NCI-H345 treated with DMSO at 0.1 percent for 48 hours (cell line): ENCODE results near the gene PIK3CB.
"Not testable (repeated sequence)": the region's sequence is repeated elsewhere in the genome, so short reads cannot be mapped to it uniquely, and the experiment has no call there.

ENCODE experiments used
- DNase-seq: peaks from one replicate; lab custom pipeline; 2025; ENCODE audit not compliant: unreplicated experiment; lab: John Stamatoyannopoulos, UW

The PIK3CB gene

GRCh38 chr3:138809500-138810256 is 25.1 kb downstream of the PIK3CB start:
- DNase-seq = no peak

GRCh38 chr3:138806376-138807080 is 28.2 kb downstream of the PIK3CB start:
- no peak for DNase-seq

DNA sequence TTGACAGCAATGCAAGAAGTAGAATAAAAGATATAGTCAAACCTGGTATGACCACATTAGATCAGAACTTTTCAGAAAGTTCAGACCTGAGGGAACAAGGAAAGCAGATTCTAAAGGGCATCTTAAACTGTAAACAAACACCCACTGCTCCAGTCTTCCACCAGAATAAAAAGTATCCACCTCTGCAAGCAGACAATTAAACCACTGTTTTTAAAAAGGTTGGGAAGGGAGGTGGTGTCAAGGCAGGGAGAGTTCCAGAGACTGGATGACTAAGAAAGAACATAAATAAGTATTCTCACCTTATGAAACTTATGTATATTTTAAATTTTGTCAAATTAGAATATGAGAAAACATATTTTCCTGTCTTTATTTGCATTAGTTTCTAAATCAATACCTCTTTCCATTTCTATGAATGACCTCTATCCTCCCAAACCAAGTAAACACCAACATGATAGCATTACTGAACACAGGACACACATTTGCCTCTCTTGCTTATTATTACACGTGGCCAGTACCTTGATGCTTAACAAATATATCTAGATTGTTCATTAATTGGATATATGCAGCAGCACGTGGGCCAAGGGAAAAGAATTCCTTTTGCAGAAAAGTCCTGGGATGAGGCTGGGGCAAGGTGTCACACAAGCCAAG is 31.6 kb downstream of the PIK3CB start:
- no peak for DNase-seq

- not testable (repeated sequence) for DNase-seq
These were observed 32.5 kb downstream of the PIK3CB start for GRCh38 chr3:138802223-138802622.

GRCh38 chr3:138801792-138802191 is 32.9 kb downstream of the PIK3CB start:
- DNase-seq = no peak

DNA sequence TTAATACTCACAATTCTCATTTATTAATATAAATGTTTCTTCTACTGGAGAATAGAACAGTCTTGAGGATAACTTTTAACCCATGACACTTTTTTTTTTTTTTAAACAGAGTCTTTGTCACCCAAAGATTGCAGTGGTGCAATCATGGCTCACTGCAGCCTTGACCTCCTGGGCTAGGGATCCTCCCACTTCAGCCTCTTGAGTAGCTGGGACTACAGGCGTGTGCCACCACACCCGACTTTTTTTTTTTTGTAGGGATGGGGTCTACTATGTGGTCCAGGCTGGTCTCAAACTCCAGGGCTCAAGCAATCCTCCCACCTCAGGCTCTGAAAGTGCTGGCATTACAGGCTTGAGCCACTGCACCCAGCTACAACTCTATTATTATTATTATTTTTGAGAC is 34.5 kb downstream of the PIK3CB start:
- no peak for DNase-seq

DNA sequence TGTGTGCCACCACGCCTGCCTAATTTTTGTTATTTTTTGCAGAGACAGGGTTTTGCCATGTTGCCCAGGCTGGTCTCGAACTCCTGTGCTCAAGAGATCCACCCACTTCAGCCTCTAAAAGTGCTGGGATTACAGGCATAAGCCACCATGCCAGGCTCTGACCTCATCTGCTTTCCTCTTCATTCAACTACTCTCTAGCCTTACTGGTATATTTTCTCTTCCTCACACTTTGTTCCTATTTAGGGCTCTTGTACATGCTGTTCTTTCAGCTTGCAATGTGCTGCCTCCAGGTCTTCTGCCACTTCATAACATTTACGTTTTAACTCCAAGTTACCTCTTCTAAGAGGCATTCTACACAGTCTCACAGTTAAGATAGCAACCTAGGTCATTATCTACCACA is 34.9 kb downstream of the PIK3CB start:
- no peak for DNase-seq

DNA sequence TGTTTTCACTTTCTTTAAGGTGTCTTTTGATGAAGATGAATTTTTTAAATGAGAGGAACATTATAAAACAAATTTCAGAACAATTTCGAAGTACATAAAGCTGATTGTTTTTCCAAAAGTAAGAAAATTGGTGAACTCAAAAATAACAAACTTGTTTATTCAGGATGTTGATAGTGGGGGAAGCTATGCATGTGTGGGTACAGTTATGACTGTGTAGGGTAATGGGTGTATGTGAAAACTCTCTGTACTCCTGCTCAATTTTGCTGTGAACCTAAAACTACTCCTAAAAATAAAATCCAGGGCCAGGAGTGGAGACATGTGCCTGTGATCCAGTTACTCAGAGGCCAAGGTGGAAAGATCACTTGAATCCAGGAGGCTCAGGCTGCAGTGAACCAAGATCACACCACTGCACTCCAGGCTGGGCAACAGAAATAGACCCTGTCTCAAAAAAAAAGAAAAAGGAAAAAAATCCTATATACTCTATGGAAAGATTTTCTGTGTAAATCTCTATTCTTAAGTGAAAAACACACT is 37.2 kb downstream of the PIK3CB start:
- DNase-seq = no peak

- no peak for DNase-seq
These were observed 38.0 kb downstream of the PIK3CB start for GRCh38 chr3:138796761-138797160.

DNA sequence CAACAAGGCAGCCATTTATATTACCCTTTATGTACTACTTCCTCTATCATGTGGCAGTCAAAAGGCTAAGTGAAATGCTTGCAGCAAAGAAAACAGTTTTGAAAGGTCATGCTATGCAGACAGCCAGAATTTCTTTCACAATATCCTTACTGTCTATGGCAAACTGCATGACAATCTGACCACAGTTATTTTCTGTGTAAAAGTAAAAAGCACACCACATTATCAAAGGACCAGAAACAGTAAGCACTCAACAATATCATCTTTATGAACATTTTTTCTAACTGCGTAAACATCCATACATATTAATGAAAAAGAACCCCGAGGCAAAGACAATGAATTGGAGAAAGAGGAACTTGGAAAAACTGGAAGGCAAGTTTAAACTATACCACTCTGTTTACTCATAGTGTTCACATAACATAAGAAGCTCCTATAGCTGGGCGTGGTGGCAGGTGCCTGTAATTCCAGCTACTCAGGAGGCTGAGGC is 47.9 kb downstream of the PIK3CB start:
- DNase-seq = no peak

- no peak for DNase-seq
These were observed 48.8 kb downstream of the PIK3CB start for GRCh38 chr3:138785951-138786350.

DNA sequence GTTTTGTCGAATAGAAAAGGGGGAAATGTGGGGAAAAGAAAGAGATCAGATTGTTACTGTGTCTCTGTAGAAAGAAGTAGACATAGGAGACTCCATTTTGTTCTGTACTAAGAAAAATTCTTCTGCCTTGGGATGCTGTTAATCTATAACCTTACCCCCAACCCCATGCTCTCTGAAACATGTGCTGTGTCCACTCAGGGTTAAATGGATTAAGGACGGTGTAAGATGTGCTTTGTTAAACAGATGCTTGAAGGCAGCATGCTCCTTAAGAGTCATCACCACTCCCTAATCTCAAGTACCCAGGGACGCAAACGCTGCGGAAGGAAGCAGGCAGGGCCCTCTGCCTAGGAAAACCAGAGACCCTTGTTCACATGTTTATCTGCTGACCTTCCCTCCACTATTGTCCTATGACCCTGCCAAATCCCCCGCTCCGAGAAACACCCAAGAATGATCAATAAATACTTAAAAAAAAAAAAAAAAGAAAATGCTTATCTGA is 49.3 kb downstream of the PIK3CB start:
- not testable (repeated sequence) for DNase-seq

GRCh38 chr3:138782755-138783154 is 52.0 kb downstream of the PIK3CB start:
- DNase-seq = no peak

DNA sequence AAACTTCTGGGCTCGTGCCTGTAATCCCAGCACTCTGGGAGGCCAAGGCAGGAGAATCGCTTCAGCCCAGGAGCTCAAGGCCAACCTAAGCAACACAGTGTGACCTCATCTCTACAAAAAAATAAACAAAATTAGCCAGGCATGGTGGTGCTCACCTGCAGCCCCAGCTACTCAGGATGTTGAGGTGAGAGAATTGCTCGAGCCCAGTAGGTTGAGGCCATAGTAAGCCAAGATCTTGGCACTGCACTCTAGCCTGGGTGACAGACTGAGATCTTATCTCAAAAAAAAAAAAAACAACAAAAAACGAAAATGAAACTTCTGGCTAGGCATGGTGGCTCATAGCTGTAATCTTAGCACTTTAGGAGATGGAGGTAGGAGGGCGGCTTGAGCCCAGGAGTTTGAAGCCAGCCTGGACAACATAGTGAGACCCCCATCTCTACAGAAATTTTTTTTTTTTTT is 53.7 kb downstream of the PIK3CB start:
- DNase-seq = no peak

DNA sequence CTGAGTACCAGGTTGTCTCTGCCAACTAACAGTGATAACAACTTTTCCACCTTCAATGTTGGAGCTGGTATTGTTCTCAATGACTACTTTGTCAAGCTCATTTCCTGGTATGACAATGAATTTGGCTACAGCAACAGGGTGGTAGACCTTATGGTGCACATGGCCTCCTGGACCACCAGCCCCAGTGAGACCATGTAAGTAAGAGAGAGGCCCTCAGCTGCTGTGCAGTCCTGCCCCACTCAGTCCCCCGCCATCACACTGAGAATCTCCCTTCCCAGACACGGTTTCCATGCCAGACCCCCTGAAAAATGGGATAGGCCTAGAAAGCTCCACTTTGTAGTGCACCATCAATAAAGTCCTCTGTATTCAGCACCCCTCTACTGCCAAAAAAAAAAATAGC is 56.1 kb downstream of the PIK3CB start:
- no peak for DNase-seq

DNA sequence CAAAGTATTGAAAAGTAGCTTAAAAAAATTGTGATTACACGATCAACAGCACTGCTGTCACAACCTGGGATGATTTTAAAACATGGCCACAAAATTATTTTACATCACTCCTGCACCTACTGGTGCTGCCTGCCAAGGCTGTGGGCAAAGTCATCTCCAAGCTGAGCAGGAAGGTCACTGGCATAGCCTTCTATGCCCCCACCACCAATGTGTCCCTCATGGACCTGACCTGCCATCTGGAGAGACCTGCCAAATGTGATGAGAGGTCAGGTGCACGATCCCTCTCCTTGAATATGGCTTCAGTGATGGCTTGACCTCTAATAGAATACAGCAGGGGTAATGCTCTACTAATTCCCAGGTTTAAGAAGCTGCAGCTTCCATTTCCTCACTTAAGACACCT is 57.8 kb downstream of the PIK3CB start:
- DNase-seq = no peak

DNA sequence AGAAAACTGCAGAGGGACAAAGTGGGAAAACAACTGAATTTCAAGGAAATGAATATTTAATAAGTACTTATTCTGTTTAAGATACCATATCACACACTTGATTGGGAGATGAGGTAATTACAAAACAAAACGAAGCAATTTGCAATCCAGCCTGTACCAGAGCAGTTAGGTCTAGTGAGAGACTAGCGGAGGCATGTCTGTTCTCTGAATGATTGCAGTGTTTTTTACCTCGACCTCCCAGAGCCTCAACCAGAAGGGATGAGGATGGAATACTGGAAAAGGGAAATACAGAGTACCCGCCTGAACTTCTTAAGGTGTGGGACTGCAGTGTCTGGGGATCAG is 59.5 kb downstream of the PIK3CB start:
- DNase-seq = no peak

DNA sequence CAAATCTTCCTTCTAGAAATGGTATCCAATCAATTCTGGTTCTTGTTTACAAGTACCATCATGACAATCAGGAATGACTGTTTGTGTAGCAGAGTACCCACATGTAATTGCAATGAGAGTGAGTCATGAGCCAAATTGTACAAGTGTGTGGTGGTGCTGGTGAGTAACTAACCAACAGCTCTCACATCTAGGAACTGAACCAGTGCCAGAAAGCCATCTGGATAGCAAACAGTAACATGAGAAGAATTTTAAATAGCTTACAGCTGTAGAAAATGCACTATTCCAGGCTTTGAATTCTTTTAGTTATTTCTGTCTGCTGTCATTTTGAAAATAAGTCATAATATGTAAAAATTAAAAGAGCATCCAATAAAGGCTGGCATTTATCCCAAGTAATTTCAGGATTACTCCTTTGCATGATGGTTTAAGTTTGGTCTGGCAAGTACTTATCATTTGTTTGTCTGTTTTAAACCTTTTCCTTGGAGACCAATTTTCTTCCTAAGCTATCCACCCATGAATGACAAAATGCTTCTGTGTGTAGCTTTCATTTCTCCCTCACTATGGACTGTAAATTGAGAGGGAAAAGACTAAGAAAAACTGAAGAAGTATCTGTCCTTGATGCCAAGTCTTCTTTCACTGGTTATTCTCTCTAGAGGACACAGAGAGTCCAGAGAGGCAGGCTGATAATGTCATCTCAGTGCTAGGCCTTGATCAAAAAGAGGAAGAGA is 60.0 kb downstream of the PIK3CB start:
- peak; percentile 88 for DNase-seq

DNA sequence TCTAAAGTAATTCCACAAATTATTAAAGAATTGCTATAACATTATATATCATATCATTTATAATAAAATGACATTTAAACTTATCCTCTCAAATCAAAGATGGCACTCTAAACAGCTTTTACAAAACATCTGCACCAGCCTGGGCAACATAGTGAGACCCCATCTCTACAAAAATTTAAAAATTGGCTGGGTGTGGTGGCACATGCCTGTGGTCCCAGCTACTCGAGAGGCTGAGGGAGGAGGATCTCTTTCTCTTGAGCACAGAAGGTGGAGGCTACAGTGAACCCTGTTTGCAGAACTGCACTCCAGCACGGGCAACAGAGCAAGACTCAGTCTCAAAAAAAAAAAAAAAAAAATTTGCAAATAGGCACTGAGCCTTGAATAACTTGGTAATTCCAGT is 63.1 kb downstream of the PIK3CB start:
- no peak for DNase-seq

GRCh38 chr3:138769616-138770015 is 65.1 kb downstream of the PIK3CB start:
- no peak for DNase-seq

DNA sequence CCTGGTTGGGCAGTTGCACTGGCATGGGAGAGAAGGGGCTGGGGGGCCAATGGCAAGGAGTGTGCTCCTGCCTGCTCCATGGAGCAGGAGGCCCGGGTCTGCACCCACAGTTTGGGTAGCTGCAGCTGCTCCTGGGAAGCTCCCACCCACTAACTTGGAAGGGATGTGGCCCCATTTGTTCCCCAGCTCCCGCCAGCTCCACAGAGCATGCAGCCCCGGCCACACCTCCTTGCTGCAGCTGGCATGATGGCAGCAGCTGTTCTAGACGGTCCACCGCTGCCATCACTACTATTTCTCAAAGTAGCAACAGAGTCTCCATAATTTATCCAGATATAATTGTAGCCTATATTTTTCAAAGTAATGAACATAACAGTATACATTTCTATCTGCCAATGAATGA is 65.8 kb downstream of the PIK3CB start:
- DNase-seq = no peak
